Measurements from ENCODE around the gene CDH16. TPM values are rescaled to one million over a fixed set of nuclear protein-coding genes. Genes with fewer than 3 reads are reported as not detected.

The CDH16 gene
- total and polyA plus RNA-seq, 2 of the 13 experiments (the other 11 are each of a cell fraction or from before 2014, with no cell fraction given), result 2.7 to 3.9 TPM

- TF ChIP-seq TOPORS (CRISPR knock-in tag; IDR thresholded peaks at IDR 0.05), result peak; percentile 88; the same call in 1 of the 2 replicates
- no peak for TF ChIP-seq CHD2 (IDR thresholded peaks at IDR 0.05; ENCODE audit: low read depth, low read length)
- no peak; the same call in none of the 2 replicates for TF ChIP-seq TGIF2 (CRISPR knock-in tag; IDR thresholded peaks at IDR 0.05)
- TF ChIP-seq AGO1 (IDR thresholded peaks at IDR 0.05; ENCODE audit: low read depth, low read length, poor library complexity, severe bottlenecking), result peak; percentile 32
- TF ChIP-seq, protein P1, sequence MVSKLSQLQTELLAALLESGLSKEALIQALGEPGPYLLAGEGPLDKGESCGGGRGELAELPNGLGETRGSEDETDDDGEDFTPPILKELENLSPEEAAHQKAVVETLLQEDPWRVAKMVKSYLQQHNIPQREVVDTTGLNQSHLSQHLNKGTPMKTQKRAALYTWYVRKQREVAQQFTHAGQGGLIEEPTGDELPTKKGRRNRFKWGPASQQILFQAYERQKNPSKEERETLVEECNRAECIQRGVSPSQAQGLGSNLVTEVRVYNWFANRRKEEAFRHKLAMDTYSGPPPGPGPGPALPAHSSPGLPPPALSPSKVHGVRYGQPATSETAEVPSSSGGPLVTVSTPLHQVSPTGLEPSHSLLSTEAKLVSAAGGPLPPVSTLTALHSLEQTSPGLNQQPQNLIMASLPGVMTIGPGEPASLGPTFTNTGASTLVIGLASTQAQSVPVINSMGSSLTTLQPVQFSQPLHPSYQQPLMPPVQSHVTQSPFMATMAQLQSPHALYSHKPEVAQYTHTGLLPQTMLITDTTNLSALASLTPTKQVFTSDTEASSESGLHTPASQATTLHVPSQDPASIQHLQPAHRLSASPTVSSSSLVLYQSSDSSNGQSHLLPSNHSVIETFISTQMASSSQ (IDR thresholded peaks at IDR 0.05; ENCODE audit: low read depth), result 0 out of 2 replicates have a peak, but pooled peaks have one; percentile 35
- TF ChIP-seq, protein P1 (CRISPR knock-in tag; IDR thresholded peaks at IDR 0.05; ENCODE audit: borderline replicate concordance), result peak; percentile 55; the same call in 1 of the 2 replicates
- TF ChIP-seq STAT5B (CRISPR knock-in tag; IDR thresholded peaks at IDR 0.05), result no peak
- TF ChIP-seq ZBED4 (CRISPR knock-in tag; IDR thresholded peaks at IDR 0.05; ENCODE audit: borderline replicate concordance), result peak; percentile 85
- TF ChIP-seq, protein P2, sequence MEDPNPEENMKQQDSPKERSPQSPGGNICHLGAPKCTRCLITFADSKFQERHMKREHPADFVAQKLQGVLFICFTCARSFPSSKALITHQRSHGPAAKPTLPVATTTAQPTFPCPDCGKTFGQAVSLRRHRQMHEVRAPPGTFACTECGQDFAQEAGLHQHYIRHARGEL (CRISPR knock-in tag; IDR thresholded peaks at IDR 0.05), result peak; percentile 67; the same call in 1 of the 2 replicates
- TF ChIP-seq ZKSCAN8 (CRISPR knock-in tag; IDR thresholded peaks at IDR 0.05; ENCODE audit: borderline replicate concordance), result 0 out of 2 replicates have a peak, but pooled peaks have one; percentile 48
- TF ChIP-seq NKX3-1 (CRISPR knock-in tag; IDR thresholded peaks at IDR 0.05), result peak; percentile 93
- peak; percentile 52; the same call in 1 of the 2 replicates for TF ChIP-seq ZZZ3 (CRISPR knock-in tag; IDR thresholded peaks at IDR 0.05; ENCODE audit: borderline replicate concordance)
- peak; percentile 92; the same call in 1 of the 2 replicates for TF ChIP-seq TRAFD1 (CRISPR knock-in tag; IDR thresholded peaks at IDR 0.05; ENCODE audit: borderline replicate concordance)
- TF ChIP-seq ZNF691 (CRISPR knock-in tag; IDR thresholded peaks at IDR 0.05; ENCODE audit: borderline replicate concordance, low read depth), result peak; percentile 91
- peak; percentile 67; the same call in 1 of the 2 replicates for TF ChIP-seq RARG (CRISPR knock-in tag; IDR thresholded peaks at IDR 0.05; ENCODE audit: low read depth)
- TF ChIP-seq ZNF256 (CRISPR knock-in tag; conservative IDR thresholded peaks at IDR 0.05), result peak; percentile 70
Observed at GRCh38 chr16:66880288-66881013, 38.2 kb downstream of the CDH16 start, which contains the start of gene PDP2 (continued).

All from HepG2 (cell line).